GM21528 (cell line): ENCODE results near the gene CLDN15.
A peak's percentile ranks its signal among the peaks of the same experiment; 100 is the strongest.
"Not testable (repeated sequence)": the region's sequence is repeated elsewhere in the genome, so short reads cannot be mapped to it uniquely, and the experiment has no call there.

Source experiments
- ATAC-seq: cut with Tn5 transposase; IDR thresholded peaks from one replicate; pipeline ENCODE4 v1.9.1; 2021; ENCODE audit warnings: mild to moderate bottlenecking, moderate library complexity; ENCODE audit not compliant: unreplicated experiment, low FRiP score

The CLDN15 gene

GRCh38 chr7:101223528-101223927 is 14.1 kb downstream of the CLDN15 start:
- no peak for ATAC-seq

- ATAC-seq: no peak
These were observed 15.2 kb downstream of the CLDN15 start for GRCh38 chr7:101222275-101222830.

GRCh38 chr7:101220295-101220694 is 17.3 kb downstream of the CLDN15 start:
- ATAC-seq: no peak

GRCh38 chr7:101218236-101219125 is 19.1 kb downstream of the CLDN15 start:
- peak; percentile 17 for ATAC-seq

- ATAC-seq: peak; percentile 61
These were observed 20.0 kb downstream of the CLDN15 start, which contains the start of the genes PLOD3 and ZNHIT1 for GRCh38 chr7:101217388-101218235. PLOD3 (minus strand) TSS chr7:101217581; CDS start chr7:101217274, 307 bp downstream. ZNHIT1 (plus strand) TSS chr7:101218165; CDS start chr7:101218196, 31 bp downstream.

- peak; percentile 17 for ATAC-seq
These were observed 20.7 kb downstream of the CLDN15 start for GRCh38 chr7:101216860-101217387.

- peak; percentile 2 for ATAC-seq
These were observed 21.4 kb downstream of the CLDN15 start for GRCh38 chr7:101216001-101216859.

- no peak for ATAC-seq
These were observed 25.6 kb downstream of the CLDN15 start for GRCh38 chr7:101212014-101212413.

GRCh38 chr7:101211501-101211900 is 26.1 kb downstream of the CLDN15 start:
- no peak for ATAC-seq

GRCh38 chr7:101210143-101210542 is 27.5 kb downstream of the CLDN15 start:
- no peak for ATAC-seq

- no peak for ATAC-seq
These were observed 28.8 kb downstream of the CLDN15 start for GRCh38 chr7:101208794-101209193.

GRCh38 chr7:101207459-101207858 is 30.1 kb downstream of the CLDN15 start:
- no peak for ATAC-seq

- no peak for ATAC-seq
These were observed 30.9 kb downstream of the CLDN15 start for GRCh38 chr7:101206665-101207042.

- no peak for ATAC-seq
These were observed 31.5 kb downstream of the CLDN15 start for GRCh38 chr7:101205901-101206664.

- ATAC-seq: not testable (repeated sequence)
These were observed 33.6 kb downstream of the CLDN15 start for GRCh38 chr7:101203740-101204738.

GRCh38 chr7:101202603-101202918 is 35.0 kb downstream of the CLDN15 start:
- no peak for ATAC-seq

GRCh38 chr7:101201695-101202602 is 35.7 kb downstream of the CLDN15 start:
- ATAC-seq: no peak
